ENCODE data around the gene HARBI1.

- TF ChIP-seq CTCF (IDR thresholded peaks at IDR 0.05; ENCODE audit: poor library complexity) (no peak), EZH2 (IDR thresholded peaks at IDR 0.05; ENCODE audit: borderline replicate concordance) (no peak)
Measured at GRCh38 chr11:46628961-46629360, 11.9 kb upstream of the HARBI1 start.
